ENCODE results near the gene PCNX2. TPM values are rescaled to one million over a fixed set of nuclear protein-coding genes. Genes with fewer than 3 reads are reported as not detected.
"Not testable (repeated sequence)": the region's sequence is repeated elsewhere in the genome, so short reads cannot be mapped to it uniquely, and the experiment has no call there.

Gene PCNX2
- total RNA-seq, 1 donor from 2014 or later, result 12.8 TPM

GRCh38 chr1:233190987-233191386, 104.5 kb downstream of the PCNX2 start:
- Mint-ChIP-seq H3K9me3 (peaks cover 13% of the 10 kb centered on the region), H3K36me3 (ENCODE audit: low read depth) (peaks cover 27% of the 10 kb centered on the region), H3K27me3 (ENCODE audit: low read depth) (no peaks in the 10 kb centered on the region), H3K4me1 (ENCODE audit: low read depth) (peaks cover 4% of the 10 kb centered on the region), H3K27ac (no peak overlapping the region), H3K4me3 (ENCODE audit: low read depth) (no peak overlapping the region)
- no peak for DNase-seq (ENCODE audit: low spot score)
- intact Hi-C loops (cut with micrococcal nuclease), result no loop called here

DNA sequence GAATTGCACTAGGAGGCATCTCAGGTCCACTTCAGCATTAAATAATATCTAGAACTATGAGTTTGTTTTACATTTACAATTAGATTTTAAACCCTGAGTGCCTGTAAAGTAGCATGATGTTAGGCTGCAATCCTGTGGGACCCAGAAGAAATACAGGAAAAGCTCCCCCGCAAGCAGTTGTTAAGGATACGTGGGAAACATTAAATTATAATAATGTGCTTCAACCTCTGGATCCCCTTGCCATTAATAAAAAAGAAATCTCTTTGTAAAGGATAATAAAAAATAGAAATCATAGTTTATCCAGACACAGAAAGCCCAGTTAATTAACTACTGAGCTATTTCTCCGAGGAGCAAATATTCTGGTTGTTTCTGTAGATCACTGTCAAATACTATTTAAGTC, 106.0 kb downstream of the PCNX2 start:
- DNase-seq (ENCODE audit: low spot score), result no peak
- H3K27me3 Mint-ChIP-seq (ENCODE audit: low read depth), result no peaks in the 10 kb centered on the region
- peaks cover 4% of the 10 kb centered on the region for H3K4me1 Mint-ChIP-seq (ENCODE audit: low read depth)
- H3K36me3 Mint-ChIP-seq (ENCODE audit: low read depth), result peaks cover 21% of the 10 kb centered on the region
- intact Hi-C loops (cut with micrococcal nuclease), result no loop called here
- H3K27ac Mint-ChIP-seq, result no peak overlapping the region
- peaks cover 9% of the 10 kb centered on the region for H3K9me3 Mint-ChIP-seq
- H3K4me3 Mint-ChIP-seq (ENCODE audit: low read depth), result no peak overlapping the region

DNA sequence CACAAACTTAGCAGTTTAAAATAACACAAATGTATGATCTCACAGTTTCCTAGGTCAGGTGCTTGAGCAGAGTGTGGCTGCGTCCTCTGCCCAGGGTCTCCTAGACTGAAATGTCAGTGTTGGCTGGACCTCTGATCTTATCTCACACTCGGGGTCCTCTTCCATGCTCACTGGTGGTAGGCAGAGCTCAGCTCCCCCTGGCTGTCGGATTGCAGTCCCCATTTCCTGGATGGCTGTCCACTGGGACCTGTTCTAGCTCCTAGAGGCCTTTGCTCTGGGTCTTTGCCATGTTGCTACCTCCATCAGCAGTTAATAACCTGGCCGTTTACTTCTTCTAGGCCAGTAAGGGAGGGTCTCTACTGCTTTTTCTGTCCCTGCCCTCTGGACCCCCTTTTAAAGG, 107.5 kb downstream of the PCNX2 start:
- Mint-ChIP-seq H3K4me3 (ENCODE audit: low read depth) (no peak overlapping the region), H3K9me3 (no peaks in the 10 kb centered on the region), H3K4me1 (ENCODE audit: low read depth) (peaks cover 4% of the 10 kb centered on the region), H3K36me3 (ENCODE audit: low read depth) (peaks cover 11% of the 10 kb centered on the region), H3K27ac (no peak overlapping the region), H3K27me3 (ENCODE audit: low read depth) (no peaks in the 10 kb centered on the region)
- no peak for DNase-seq (ENCODE audit: low spot score)
- intact Hi-C loops (cut with micrococcal nuclease), result no loop called here

GRCh38 chr1:233183226-233184020, 112.1 kb downstream of the PCNX2 start:
- intact Hi-C loops (cut with micrococcal nuclease), result no loop called here
- peaks cover 33% of the 10 kb centered on the region for H3K36me3 Mint-ChIP-seq (ENCODE audit: low read depth)
- H3K27ac Mint-ChIP-seq, result no peak overlapping the region
- H3K27me3 Mint-ChIP-seq (ENCODE audit: low read depth), result no peaks in the 10 kb centered on the region
- peaks cover 11% of the 10 kb centered on the region for H3K9me3 Mint-ChIP-seq
- no peak overlapping the region for H3K4me3 Mint-ChIP-seq (ENCODE audit: low read depth)
- H3K4me1 Mint-ChIP-seq (ENCODE audit: low read depth), result peaks cover 3% of the 10 kb centered on the region
- no peak for DNase-seq (ENCODE audit: low spot score)

DNA sequence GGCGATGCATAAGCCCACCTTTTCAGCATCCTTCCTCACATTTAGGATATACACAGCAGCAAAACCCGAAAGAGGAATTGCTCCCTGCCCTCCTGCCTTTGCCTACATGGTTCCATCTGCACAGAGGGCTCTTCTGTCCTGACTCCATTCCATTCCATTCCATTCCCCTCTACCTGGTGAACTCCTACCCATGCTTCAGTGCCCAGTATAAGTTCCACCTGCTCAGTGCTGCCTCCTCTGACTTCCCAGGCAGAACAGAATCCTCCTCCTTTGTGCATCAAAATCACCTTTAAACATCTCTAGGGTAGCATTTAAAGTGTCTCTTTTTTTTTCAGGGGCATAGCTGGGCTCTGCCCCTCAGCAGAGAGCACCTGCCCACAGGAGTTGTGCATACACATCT, 112.9 kb downstream of the PCNX2 start:
- Mint-ChIP-seq H3K4me1 (ENCODE audit: low read depth) (peaks cover 3% of the 10 kb centered on the region), H3K36me3 (ENCODE audit: low read depth) (peaks cover 41% of the 10 kb centered on the region), H3K4me3 (ENCODE audit: low read depth) (no peak overlapping the region), H3K27ac (no peak overlapping the region), H3K9me3 (peaks cover 17% of the 10 kb centered on the region), H3K27me3 (ENCODE audit: low read depth) (no peaks in the 10 kb centered on the region)
- no peak for DNase-seq (ENCODE audit: low spot score)
- intact Hi-C loops (cut with micrococcal nuclease), result no loop called here

DNA sequence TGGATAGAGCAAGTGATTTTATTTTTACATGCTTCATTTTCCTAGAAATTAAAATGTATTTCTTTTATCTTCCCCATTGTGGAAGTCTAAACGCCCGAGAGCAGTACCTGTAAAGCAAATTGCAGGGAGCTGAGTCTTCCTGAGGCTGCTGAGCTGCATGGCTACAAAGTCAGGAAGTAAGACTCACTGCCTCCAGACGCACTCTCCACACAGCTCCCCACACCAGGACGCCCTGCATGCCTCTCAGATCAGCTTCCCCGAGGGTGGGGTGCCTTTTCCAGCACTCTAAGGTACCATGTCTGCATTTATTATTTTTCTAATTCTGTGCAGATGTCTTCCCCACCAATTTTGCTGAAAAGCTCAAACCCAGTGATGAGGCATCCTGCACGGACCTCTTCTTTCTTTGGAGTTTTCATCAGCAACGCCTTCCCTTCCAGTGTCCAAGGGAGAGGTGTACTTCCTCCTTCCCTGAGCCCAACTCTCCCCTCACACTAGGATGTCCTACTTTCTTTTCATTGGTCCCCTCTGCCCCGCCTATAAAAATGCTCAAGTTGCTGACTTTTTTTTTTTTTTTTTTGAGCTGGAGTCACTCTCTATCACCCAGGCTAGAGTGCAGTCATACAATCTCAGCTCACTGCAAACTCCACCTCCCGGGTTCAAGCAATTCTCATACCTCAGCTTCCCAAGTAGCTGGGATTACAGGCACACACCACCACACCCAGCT, 114.7 kb downstream of the PCNX2 start:
- Mint-ChIP-seq H3K4me1 (ENCODE audit: low read depth) (peaks cover 3% of the 10 kb centered on the region), H3K4me3 (ENCODE audit: low read depth) (no peak overlapping the region), H3K27ac (no peak overlapping the region), H3K27me3 (ENCODE audit: low read depth) (no peaks in the 10 kb centered on the region), H3K36me3 (ENCODE audit: low read depth) (peaks cover 55% of the 10 kb centered on the region), H3K9me3 (peaks cover 23% of the 10 kb centered on the region)
- intact Hi-C loops (cut with micrococcal nuclease), result no loop called here
- DNase-seq (ENCODE audit: low spot score), result no peak

- peaks cover 66% of the 10 kb centered on the region for H3K36me3 Mint-ChIP-seq (ENCODE audit: low read depth)
- DNase-seq (ENCODE audit: low spot score); H3K4me3 Mint-ChIP-seq (ENCODE audit: low read depth); H3K27ac Mint-ChIP-seq; H3K4me1 Mint-ChIP-seq (ENCODE audit: low read depth); H3K27me3 Mint-ChIP-seq (ENCODE audit: low read depth); intact Hi-C loops (cut with micrococcal nuclease): not testable (repeated sequence)
- H3K9me3 Mint-ChIP-seq, result peaks cover 23% of the 10 kb centered on the region
Observed at GRCh38 chr1:233179638-233180037, 115.9 kb downstream of the PCNX2 start.

- Mint-ChIP-seq H3K4me1 (ENCODE audit: low read depth) (no peaks in the 10 kb centered on the region), H3K27me3 (ENCODE audit: low read depth) (no peaks in the 10 kb centered on the region), H3K36me3 (ENCODE audit: low read depth) (peaks cover 46% of the 10 kb centered on the region), H3K9me3 (peaks cover 19% of the 10 kb centered on the region), H3K4me3 (ENCODE audit: low read depth) (no peak overlapping the region), H3K27ac (no peak overlapping the region)
- intact Hi-C loops (cut with micrococcal nuclease), result no loop called here
- no peak for DNase-seq (ENCODE audit: low spot score)
Observed at GRCh38 chr1:233172201-233172600, 123.3 kb downstream of the PCNX2 start.

DNA sequence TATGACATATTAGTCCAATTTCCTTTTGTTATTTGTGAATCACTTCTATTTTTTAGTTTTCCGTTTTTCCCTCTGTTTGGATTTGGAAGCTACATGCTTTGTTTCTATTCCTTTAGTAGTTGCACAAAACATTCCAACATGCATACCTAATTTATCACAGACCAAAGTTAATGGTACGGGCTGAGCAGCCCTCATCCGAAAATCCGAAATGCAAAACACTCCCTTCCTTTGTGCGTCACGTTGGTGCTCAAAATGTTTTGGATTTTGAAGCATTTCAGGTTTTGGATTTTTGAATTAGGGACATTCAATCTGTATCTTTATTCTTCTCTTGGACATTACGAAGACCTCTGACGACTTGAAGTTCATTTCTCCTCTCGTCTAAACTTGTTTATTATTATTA, 124.8 kb downstream of the PCNX2 start:
- Mint-ChIP-seq H3K27me3 (ENCODE audit: low read depth) (no peaks in the 10 kb centered on the region), H3K4me1 (ENCODE audit: low read depth) (no peaks in the 10 kb centered on the region), H3K27ac (no peak overlapping the region), H3K36me3 (ENCODE audit: low read depth) (peaks cover 35% of the 10 kb centered on the region), H3K9me3 (peaks cover 16% of the 10 kb centered on the region), H3K4me3 (ENCODE audit: low read depth) (no peak overlapping the region)
- no peak for DNase-seq (ENCODE audit: low spot score)
- intact Hi-C loops (cut with micrococcal nuclease), result no loop called here

DNA sequence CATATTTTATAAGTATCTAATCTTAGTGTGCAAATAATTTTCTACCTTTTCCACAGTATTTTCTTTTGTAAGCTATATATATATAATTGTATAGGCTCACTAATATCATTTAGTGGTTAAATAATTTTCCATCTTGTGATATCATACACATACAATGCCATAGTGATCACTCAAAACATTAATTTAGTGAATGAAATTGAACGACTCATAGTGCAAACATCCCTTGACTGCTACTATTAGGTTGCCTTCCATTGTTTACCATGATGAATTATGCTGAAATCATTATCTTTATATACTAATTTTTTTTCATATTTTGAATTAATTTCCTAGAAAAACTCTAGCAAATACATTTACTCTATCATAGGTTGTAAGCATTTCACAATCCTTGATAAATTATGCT, 127.1 kb downstream of the PCNX2 start:
- Mint-ChIP-seq H3K9me3 (peaks cover 28% of the 10 kb centered on the region), H3K36me3 (ENCODE audit: low read depth) (peaks cover 36% of the 10 kb centered on the region), H3K27me3 (ENCODE audit: low read depth) (no peaks in the 10 kb centered on the region), H3K27ac (no peak overlapping the region), H3K4me3 (ENCODE audit: low read depth) (no peak overlapping the region), H3K4me1 (ENCODE audit: low read depth) (no peaks in the 10 kb centered on the region)
- no peak for DNase-seq (ENCODE audit: low spot score)
- intact Hi-C loops (cut with micrococcal nuclease), result no loop called here

GRCh38 chr1:233166896-233167295, 128.6 kb downstream of the PCNX2 start:
- H3K4me1 Mint-ChIP-seq (ENCODE audit: low read depth), result no peaks in the 10 kb centered on the region
- DNase-seq (ENCODE audit: low spot score), result no peak
- H3K9me3 Mint-ChIP-seq, result peaks cover 23% of the 10 kb centered on the region
- H3K27ac Mint-ChIP-seq, result no peak overlapping the region
- H3K4me3 Mint-ChIP-seq (ENCODE audit: low read depth), result no peak overlapping the region
- intact Hi-C loops (cut with micrococcal nuclease), result no loop called here
- no peaks in the 10 kb centered on the region for H3K27me3 Mint-ChIP-seq (ENCODE audit: low read depth)
- H3K36me3 Mint-ChIP-seq (ENCODE audit: low read depth), result peaks cover 24% of the 10 kb centered on the region

- Mint-ChIP-seq H3K36me3 (ENCODE audit: low read depth) (peaks cover 22% of the 10 kb centered on the region), H3K4me1 (ENCODE audit: low read depth) (no peaks in the 10 kb centered on the region)
- intact Hi-C loops (cut with micrococcal nuclease), result no loop called here
Observed at GRCh38 chr1:233163696-233164095, 131.8 kb downstream of the PCNX2 start.

GRCh38 chr1:233158322-233158721, 137.2 kb downstream of the PCNX2 start:
- intact Hi-C loops (cut with micrococcal nuclease), result no loop called here
- Mint-ChIP-seq H3K4me3 (ENCODE audit: low read depth) (no peak overlapping the region), H3K9me3 (peaks cover 3% of the 10 kb centered on the region), H3K27me3 (ENCODE audit: low read depth) (no peaks in the 10 kb centered on the region), H3K27ac (no peak overlapping the region), H3K4me1 (ENCODE audit: low read depth) (no peaks in the 10 kb centered on the region), H3K36me3 (ENCODE audit: low read depth) (peaks cover 7% of the 10 kb centered on the region)
- no peak for DNase-seq (ENCODE audit: low spot score)

More at GRCh38 chr1:233163696-233164095, 131.8 kb downstream of the PCNX2 start:
- H3K9me3 Mint-ChIP-seq, result peaks cover 15% of the 10 kb centered on the region
- H3K27me3 Mint-ChIP-seq (ENCODE audit: low read depth), result no peaks in the 10 kb centered on the region
- no peak overlapping the region for H3K27ac Mint-ChIP-seq
- DNase-seq (ENCODE audit: low spot score), result no peak
- H3K4me3 Mint-ChIP-seq (ENCODE audit: low read depth), result no peak overlapping the region

All from activated T-helper 2 cell treated with anti-CD3 and anti-CD28 coated beads, Interferon-gamma antibody, Interleukin-2, Interleukin-4, amounts not matched to agents 10 μg/mL and 5 μg/mL and 100 μg/mL, durations not matched to agents 14 hours and 24 hours and 36 hours (primary cell).